Loucy (cell line): ENCODE results near the gene MGRN1.

Experiments used
- CTCF ChIP-seq: fragments of 200-600 bp; sonication (generic); conservative IDR thresholded peaks from 2 replicates; pipeline ENCODE4 v1.5.1; 2014; ENCODE audit warnings: mild to moderate bottlenecking, antibody characterized with exemption, low read length
- EZH2phosphoT487 ChIP-seq: fragments of 200-600 bp; IDR thresholded peaks from 2 replicates; pipeline ENCODE4 v1.6.1; 2018; ENCODE audit warnings: antibody characterized with exemption, mild to moderate bottlenecking, moderate library complexity, borderline replicate concordance

- no peak for TF ChIP-seq CTCF
- TF ChIP-seq EZH2phosphoT487: no peak
These were observed 25.6 kb upstream of the MGRN1 start for GRCh38 chr16:4599037-4599436.
